ENCODE measurements around the gene ALCAM.

Gene ALCAM

DNA sequence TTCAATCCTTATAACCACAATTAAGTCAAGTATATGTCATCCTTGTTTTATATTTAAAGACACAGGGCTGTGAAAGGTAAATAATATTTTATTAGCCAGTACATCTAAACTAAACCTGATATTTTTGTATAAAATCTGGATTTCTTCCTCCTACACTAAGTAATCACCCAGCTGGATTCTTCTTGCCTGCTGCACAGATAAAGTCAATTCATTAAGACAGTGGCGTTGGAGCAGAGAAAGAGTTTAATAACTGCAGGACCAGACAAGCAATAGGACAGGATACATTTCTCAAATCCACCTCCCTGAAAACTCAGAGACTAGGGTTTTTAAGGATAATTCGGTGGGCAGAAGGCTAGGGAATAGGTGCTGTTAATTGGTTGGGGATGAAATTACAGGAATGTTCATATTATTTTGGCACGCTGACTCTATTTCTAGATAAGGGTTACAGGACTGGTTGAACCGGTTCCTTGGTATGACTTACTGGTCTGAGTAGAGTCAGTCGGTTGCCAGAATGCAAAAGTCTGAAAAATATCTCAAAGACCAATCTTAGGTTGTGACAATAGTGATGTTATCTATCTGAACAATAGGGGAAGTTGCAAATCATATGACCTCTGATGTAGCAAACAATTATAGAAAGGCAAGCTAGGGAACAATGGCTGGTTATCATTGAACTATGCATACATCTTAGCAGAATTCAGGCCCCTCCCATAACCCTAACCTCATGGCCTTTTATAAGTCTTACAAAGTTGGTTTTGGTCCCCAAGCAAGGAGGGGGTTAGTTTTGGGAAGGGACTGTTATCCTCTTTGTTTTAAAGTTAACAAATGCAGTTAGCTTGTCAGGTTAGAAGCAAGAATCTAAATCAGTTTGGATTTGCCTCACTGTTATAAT, 244.8 kb downstream of the ALCAM start:
- H3K4me3 ChIP-seq (ENCODE audit: low read length): no peak overlapping the region
- TF ChIP-seq, protein P1, sequence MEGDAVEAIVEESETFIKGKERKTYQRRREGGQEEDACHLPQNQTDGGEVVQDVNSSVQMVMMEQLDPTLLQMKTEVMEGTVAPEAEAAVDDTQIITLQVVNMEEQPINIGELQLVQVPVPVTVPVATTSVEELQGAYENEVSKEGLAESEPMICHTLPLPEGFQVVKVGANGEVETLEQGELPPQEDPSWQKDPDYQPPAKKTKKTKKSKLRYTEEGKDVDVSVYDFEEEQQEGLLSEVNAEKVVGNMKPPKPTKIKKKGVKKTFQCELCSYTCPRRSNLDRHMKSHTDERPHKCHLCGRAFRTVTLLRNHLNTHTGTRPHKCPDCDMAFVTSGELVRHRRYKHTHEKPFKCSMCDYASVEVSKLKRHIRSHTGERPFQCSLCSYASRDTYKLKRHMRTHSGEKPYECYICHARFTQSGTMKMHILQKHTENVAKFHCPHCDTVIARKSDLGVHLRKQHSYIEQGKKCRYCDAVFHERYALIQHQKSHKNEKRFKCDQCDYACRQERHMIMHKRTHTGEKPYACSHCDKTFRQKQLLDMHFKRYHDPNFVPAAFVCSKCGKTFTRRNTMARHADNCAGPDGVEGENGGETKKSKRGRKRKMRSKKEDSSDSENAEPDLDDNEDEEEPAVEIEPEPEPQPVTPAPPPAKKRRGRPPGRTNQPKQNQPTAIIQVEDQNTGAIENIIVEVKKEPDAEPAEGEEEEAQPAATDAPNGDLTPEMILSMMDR (conservative IDR thresholded peaks at IDR 0.05; ENCODE audit: low read depth, low read length): no peak
- no peak for DNase-seq (ENCODE audit: low read depth)

DNA sequence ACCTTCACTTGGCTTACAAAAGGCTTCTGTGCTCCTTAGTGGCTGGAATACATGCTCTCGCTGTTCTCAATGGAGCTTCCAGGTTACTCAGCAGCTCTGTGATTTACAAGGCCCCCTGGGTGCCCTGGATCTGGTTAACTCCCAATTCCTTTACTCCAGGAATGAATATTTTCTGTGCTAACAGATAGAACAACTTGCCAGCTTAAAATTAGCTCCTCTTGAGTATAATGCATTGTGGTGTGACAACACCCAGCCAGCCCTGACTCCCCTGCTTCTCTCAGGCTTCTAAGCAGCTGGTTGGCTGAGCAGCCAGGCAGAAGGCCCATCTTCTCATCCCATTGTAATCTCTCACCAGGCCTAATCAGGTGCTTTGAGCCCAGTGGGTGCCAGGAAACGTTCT, 246.4 kb downstream of the ALCAM start:
- H3K4me3 ChIP-seq (ENCODE audit: low read length): no peak overlapping the region
- TF ChIP-seq, protein P1 (conservative IDR thresholded peaks at IDR 0.05; ENCODE audit: low read depth, low read length): no peak
- no peak for DNase-seq (ENCODE audit: low read depth)

DNA sequence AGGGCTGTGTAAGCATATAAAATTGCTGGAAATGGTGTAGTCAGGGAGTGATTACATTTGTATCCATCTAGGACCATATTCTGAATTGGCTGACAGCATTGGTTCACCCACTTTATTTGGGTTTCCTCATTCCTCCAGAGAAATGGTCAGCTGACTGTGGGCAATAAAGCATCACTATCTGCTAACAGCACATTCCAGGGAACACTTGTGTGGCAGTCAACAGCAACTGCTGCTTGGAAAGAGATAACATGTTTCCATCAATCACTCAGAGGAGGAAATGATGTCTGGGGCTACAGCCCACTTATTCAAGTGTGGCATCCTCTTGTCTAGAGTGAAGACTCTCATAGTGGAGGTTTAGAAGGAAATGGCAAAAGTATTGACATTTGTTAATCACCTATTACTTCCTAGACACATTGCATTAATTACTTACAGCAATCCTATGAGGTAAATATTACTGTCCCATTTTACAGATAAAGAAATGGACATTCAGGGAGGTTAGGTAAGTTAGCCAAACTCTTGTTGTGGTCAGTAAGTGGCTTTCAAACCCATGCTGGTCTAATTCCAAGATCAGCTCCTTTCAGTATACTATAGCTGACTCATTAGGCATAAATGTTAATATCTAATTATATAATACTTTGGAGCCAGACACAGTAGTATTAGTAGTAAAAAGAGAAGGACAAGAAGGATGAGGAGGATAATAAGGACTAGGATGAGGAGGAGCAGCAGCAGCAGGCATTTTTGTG, 247.8 kb downstream of the ALCAM start:
- no peak for DNase-seq (ENCODE audit: low read depth)
- TF ChIP-seq, protein P1 (conservative IDR thresholded peaks at IDR 0.05; ENCODE audit: low read depth, low read length): no peak

DNA sequence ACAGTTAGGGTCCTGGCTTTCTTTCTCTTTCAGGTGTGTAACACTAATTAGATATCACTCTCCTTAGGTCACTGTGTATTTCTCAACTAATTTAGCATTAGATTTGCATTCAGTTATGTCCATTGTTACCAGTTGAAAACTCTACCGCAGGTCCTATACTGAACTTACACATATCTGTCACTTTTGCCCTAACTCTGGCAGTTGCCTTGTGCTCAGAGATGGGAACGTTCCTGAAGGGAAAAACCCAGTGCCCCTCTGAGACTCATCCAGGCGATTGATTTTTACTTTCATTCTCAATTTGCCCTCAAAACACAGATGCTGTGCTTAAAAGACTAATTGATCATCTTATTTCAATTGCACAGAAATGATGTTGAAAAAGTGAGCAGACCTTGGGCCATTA, 249.1 kb downstream of the ALCAM start:
- no peak for DNase-seq (ENCODE audit: low read depth)
- TF ChIP-seq, protein P1 (conservative IDR thresholded peaks at IDR 0.05; ENCODE audit: low read depth, low read length): no peak
- H3K4me3 ChIP-seq (ENCODE audit: low read length): no peak overlapping the region

More for the DNA sequence above, 247.8 kb downstream of the ALCAM start:
- no peak overlapping the region for H3K4me3 ChIP-seq (ENCODE audit: low read length)

DNA sequence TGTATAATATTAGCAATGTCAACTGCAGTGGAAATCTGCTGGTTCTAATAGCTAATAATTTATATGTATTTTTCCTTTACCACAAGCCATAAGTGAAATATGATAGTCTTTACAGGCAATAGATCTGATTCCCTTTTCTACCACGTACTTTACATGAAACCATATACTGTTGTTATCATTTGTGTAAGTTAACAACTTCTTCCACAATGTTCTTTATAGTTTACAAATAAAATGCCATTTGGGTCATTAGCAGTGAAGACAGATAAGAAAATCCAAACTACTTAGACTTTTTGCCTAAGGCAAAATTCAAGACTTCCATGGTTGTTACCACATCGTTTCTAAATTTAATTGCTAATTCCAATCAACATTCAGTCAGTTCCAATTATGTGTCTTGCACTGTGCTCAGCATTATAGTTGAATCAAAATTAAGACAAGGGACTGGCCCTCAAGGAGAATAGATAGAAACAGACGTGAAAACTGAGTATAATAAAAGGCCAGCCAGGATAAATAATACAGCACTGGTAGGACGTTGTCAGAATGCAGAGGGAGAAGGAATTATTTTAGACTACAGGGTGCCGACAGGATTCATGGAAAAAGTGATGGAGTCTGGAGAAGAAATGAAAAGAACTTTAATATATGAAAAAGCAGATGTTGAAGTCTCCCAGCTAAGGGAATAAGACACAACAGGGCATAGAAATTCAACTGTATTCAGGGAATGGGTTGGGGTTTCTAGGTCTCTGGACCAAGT, 249.8 kb downstream of the ALCAM start:
- DNase-seq (ENCODE audit: low read depth): no peak
- TF ChIP-seq, protein P1 (conservative IDR thresholded peaks at IDR 0.05; ENCODE audit: low read depth, low read length): no peak
- no peak overlapping the region for H3K4me3 ChIP-seq (ENCODE audit: low read length)

DNA sequence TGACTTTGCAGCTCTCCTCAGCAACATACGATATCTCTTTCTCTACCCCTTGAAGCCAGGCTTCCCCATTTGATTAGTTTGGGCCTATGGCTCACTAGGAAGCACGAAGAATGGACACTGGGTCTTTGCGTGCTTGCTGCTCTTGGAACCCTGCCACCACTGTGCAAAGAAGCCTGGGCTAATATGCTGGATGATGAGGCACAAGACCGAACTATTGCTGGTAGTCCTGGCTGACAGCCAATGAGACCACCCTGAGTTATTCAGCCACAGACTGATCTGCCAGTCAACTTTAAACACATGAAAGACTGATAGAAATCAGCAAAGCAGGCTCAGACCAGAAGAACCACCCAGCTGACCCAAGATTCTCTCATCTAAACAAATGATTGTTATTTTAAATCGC, 251.8 kb downstream of the ALCAM start:
- TF ChIP-seq, protein P1 (conservative IDR thresholded peaks at IDR 0.05; ENCODE audit: low read depth, low read length): no peak
- no peak for DNase-seq (ENCODE audit: low read depth)
- H3K4me3 ChIP-seq (ENCODE audit: low read length): no peak overlapping the region

Measured in retinal pigment epithelial cell (primary cell).